ENCODE data around the gene CFDP1. TPM values are rescaled to one million over a fixed set of nuclear protein-coding genes. Genes with fewer than 3 reads are reported as not detected.

CFDP1 gene
- total and polyA plus RNA-seq, 2 donors (not counting 3 experiments of a cell fraction or from before 2014, with no cell fraction given) = 17.8 to 53.8 TPM

DNA sequence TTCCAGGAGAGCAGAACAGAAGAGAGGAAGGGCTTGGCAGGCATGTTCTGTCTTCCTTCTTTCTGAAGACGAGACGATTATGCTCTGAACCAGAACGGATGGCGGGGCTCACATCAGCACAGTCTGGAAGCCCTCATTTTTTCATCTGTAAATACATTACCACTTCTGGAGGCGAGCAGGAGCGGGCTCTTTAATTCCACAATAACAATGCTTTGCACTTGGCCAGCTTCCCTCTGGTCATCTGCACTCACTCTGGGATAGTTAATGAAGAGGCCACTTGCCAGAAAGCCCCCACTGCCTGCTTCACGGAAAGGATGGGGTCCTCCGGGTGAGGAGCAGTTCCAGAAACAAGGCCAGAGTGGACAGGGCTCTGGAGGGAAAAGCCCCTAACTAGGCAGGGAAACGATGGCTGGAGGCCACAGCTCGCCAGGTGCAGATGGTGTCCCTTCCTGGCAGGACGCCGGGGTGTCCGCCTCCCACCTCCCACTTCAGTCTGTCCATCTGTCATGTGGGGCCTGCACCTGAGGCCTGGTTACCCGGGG lies 168.8 kb downstream of the CFDP1 start:
- DNase-seq (ENCODE audit: low read depth, low spot score) (peak; percentile 70), FAIRE-seq (no peak)
- Histone ChIP-seq H3K79me2 (ENCODE audit: control insufficient read depth, insufficient read depth, low read length) (peaks cover 63% of the 10 kb centered on the region), H3K4me3 (replicated peaks in 1 of 3; ENCODE audit: insufficient read depth in 1 of 3, low read depth in 1 of 3, low read length in 3 of 3) (peak overlapping the region; percentile 82 to 89 (median 88)), H3K9me1 (replicated peaks; ENCODE audit: control insufficient read depth, extremely low read depth, insufficient read depth, low read length) (no peaks in the 10 kb centered on the region), H3K36me3 (ENCODE audit: control insufficient read depth in 2 of 2, extremely low read depth in 1 of 2, insufficient read depth in 2 of 2, low read length in 2 of 2) (peaks cover 2 to 5% of the 10 kb centered on the region in 2 experiments), H2AFZ (ENCODE audit: low read depth, low read length) (no peak overlapping the region), H4K20me1 (replicated peaks; ENCODE audit: control insufficient read depth, extremely low read depth, insufficient read depth, low read length) (no peaks in the 10 kb centered on the region), H3K27me3 (ENCODE audit: control insufficient read depth in 2 of 2, insufficient read depth in 2 of 2, low read length in 2 of 2) (no peaks in the 10 kb centered on the region), H3K4me2 (ENCODE audit: insufficient read depth, low read length) (peak overlapping the region; percentile 89), H3K27ac (ENCODE audit: insufficient read depth, low read depth, low read length) (peak overlapping the region; percentile 93), H3K9me3 (replicated peaks; ENCODE audit: control insufficient read depth, insufficient read depth, low read length) (no peaks in the 10 kb centered on the region), H3K4me1 (ENCODE audit: control insufficient read depth, extremely low read depth, insufficient read depth, low read length) (peaks cover 49% of the 10 kb centered on the region), H3K9ac (replicated peaks; ENCODE audit: extremely low read depth, insufficient read depth, low read length) (peak overlapping the region; percentile 94)
- intact Hi-C loops (cut with micrococcal nuclease) = loop anchor here (1.0 kb wide), 1 partner anchor 11 kb away; no protein-coding TSS in a partner anchor
- CTCF ChIA-PET = interaction anchor here (0.6 to 3.2 kb wide), 3 partner anchors 11 to 121 kb away, joined by 3 to 16 read pairs (median 6); no protein-coding TSS in a partner anchor
- BruUV-seq (replicated peaks) = TSS peak; percentile 25
- dilution Hi-C loops (cut with MboI; ENCODE audit: extremely low pct_ligation_motif_present, low sequenced_read_pairs) = no loop called here
- POLR2A ChIA-PET = interaction anchor here (1.0 to 2.5 kb wide), 3 partner anchors 14 to 121 kb away, joined by 3 to 8 read pairs (median 6); no protein-coding TSS in a partner anchor
- TF ChIP-seq POLR2AphosphoS5 (IDR thresholded peaks at IDR 0.05; ENCODE audit: insufficient read depth, low read depth, low read length) (no peak), MYC (IDR thresholded peaks at IDR 0.05; ENCODE audit: low read depth, low read length) (no peak), GATA2 (IDR thresholded peaks at IDR 0.05; ENCODE audit: insufficient read depth, insufficient read length, low read depth, low read length) (no peak), EZH2 (IDR thresholded peaks at IDR 0.05; ENCODE audit: borderline replicate concordance, low read depth, low read length, severe bottlenecking) (no peak), JUN (IDR thresholded peaks at IDR 0.05; ENCODE audit: borderline replicate concordance, insufficient read depth, insufficient read length, low read depth) (no peak), POLR2A (IDR thresholded peaks at IDR 0.05; ENCODE audit: low read depth, low read length) (no peak), FOS (IDR thresholded peaks at IDR 0.05; ENCODE audit: borderline replicate concordance, insufficient read depth, low read length) (no peak)
- TF ChIP-seq, protein P1, sequence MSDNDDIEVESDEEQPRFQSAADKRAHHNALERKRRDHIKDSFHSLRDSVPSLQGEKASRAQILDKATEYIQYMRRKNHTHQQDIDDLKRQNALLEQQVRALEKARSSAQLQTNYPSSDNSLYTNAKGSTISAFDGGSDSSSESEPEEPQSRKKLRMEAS (IDR thresholded peaks at IDR 0.05; ENCODE audit: insufficient read depth, insufficient read length) = no peak
- TF ChIP-seq, protein P2, sequence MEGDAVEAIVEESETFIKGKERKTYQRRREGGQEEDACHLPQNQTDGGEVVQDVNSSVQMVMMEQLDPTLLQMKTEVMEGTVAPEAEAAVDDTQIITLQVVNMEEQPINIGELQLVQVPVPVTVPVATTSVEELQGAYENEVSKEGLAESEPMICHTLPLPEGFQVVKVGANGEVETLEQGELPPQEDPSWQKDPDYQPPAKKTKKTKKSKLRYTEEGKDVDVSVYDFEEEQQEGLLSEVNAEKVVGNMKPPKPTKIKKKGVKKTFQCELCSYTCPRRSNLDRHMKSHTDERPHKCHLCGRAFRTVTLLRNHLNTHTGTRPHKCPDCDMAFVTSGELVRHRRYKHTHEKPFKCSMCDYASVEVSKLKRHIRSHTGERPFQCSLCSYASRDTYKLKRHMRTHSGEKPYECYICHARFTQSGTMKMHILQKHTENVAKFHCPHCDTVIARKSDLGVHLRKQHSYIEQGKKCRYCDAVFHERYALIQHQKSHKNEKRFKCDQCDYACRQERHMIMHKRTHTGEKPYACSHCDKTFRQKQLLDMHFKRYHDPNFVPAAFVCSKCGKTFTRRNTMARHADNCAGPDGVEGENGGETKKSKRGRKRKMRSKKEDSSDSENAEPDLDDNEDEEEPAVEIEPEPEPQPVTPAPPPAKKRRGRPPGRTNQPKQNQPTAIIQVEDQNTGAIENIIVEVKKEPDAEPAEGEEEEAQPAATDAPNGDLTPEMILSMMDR (IDR thresholded peaks at IDR 0.05; ENCODE audit: extremely low read depth in 1 of 2, insufficient read depth in 1 of 2, low read depth in 1 of 2, low read length in 2 of 2) = no peak
